Activated CD8-positive, alpha-beta memory T cell treated with anti-CD3 and anti-CD28 coated beads, Interleukin-2, amount 50 U/mL, for 24 hours (primary cell): ENCODE data around the gene CRYGN.

Experiments
- DNase-seq: peaks from one replicate; pipeline ENCODE4 v3.0.0-alpha.2; 2020; ENCODE audit errors: extremely low read depth

Gene CRYGN

GRCh38 chr7:151459726-151460473 is 20.0 kb upstream of the CRYGN start:
- no peak for DNase-seq

GRCh38 chr7:151457534-151457933 is 17.6 kb upstream of the CRYGN start:
- no peak for DNase-seq

- DNase-seq: no peak
Observed at GRCh38 chr7:151456782-151457181, 16.8 kb upstream of the CRYGN start.

GRCh38 chr7:151456276-151456675 is 16.3 kb upstream of the CRYGN start:
- DNase-seq: no peak

- no peak for DNase-seq
Observed at GRCh38 chr7:151455690-151456089, 15.7 kb upstream of the CRYGN start.

GRCh38 chr7:151454932-151455530 is 15.1 kb upstream of the CRYGN start:
- DNase-seq: no peak

GRCh38 chr7:151454305-151454704 is 14.4 kb upstream of the CRYGN start:
- DNase-seq: no peak

- no peak for DNase-seq
Observed at GRCh38 chr7:151453326-151453791, 13.4 kb upstream of the CRYGN start.

GRCh38 chr7:151452680-151453325 is 12.9 kb upstream of the CRYGN start:
- DNase-seq: no peak

- DNase-seq: no peak
Observed at GRCh38 chr7:151451626-151452571, 12.0 kb upstream of the CRYGN start.

GRCh38 chr7:151451156-151451555 is 11.2 kb upstream of the CRYGN start:
- DNase-seq: no peak

GRCh38 chr7:151449990-151450389 is 10.0 kb upstream of the CRYGN start:
- DNase-seq: no peak

- peak; percentile 38 for DNase-seq
Observed at GRCh38 chr7:151448261-151449252, 8.6 kb upstream of the CRYGN start.

GRCh38 chr7:151447901-151448260 is 7.9 kb upstream of the CRYGN start:
- DNase-seq: no peak

- DNase-seq: no peak
Observed at GRCh38 chr7:151447312-151447711, 7.4 kb upstream of the CRYGN start.

- no peak for DNase-seq
Observed at GRCh38 chr7:151446412-151446811, 6.5 kb upstream of the CRYGN start.

- no peak for DNase-seq
Observed at GRCh38 chr7:151444632-151445031, 4.7 kb upstream of the CRYGN start.

GRCh38 chr7:151442776-151443496 is 3.0 kb upstream of the CRYGN start:
- DNase-seq: no peak

- DNase-seq: no peak
Observed at GRCh38 chr7:151440799-151441445, 981 bp upstream of the CRYGN start.
